NT2/D1 (cell line): ENCODE results near the gene C5orf46.

Experiments used
- YY1 ChIP-seq: IDR thresholded peaks from 2 replicates; pipeline ENCODE4 v1.6.1; 2011; ENCODE audit not compliant: insufficient read length, insufficient read depth
- ZNF274 ChIP-seq: IDR thresholded peaks from 2 replicates; pipeline ENCODE4 v1.6.1; 2011; ENCODE audit warnings: mild to moderate bottlenecking, low read depth, low read length

DNA sequence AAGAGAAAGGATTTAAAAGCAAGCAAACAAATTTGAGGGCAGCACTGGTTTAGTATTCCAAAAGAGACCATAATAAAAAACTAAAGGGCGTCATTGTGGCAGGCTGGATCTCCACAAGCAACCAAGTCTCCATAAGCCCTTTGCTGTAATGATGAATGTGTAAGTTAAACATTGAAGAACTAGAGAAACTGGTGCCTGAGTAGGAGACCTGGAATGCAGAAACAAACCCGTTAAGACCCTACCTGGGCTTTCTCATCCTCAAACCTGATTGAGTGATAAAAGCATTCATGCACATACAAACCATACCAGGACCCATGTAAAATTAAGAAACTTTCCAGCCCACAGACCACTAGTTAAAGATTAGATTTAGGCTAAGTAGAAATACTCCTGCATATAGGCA lies 29.7 kb downstream of the C5orf46 start:
- TF ChIP-seq YY1: no peak
- no peak for TF ChIP-seq ZNF274
